ENCODE measurements around the gene NDST3.

GRCh38 chr4:118177126-118177525 lies 142.8 kb downstream of the NDST3 start:
- TF ChIP-seq CTCF (conservative IDR thresholded peaks at IDR 0.05; ENCODE audit: low read length) (no peak), EZH2phosphoT487 (IDR thresholded peaks at IDR 0.05; ENCODE audit: borderline replicate concordance, low read depth, low read length) (no peak)

Measured in OCI-LY7 (cell line).